GM11168 (cell line): ENCODE data around the gene COL6A1.

Experiments used
- in situ Hi-C: fragments of 300-500 bp; cut with MboI; formaldehyde crosslinking; loops from one replicate; pipeline ENCODE4 v1.12.0; 2022; ENCODE audit warnings: low sequenced_read_pairs; ENCODE audit not compliant: unreplicated experiment

Gene COL6A1

DNA sequence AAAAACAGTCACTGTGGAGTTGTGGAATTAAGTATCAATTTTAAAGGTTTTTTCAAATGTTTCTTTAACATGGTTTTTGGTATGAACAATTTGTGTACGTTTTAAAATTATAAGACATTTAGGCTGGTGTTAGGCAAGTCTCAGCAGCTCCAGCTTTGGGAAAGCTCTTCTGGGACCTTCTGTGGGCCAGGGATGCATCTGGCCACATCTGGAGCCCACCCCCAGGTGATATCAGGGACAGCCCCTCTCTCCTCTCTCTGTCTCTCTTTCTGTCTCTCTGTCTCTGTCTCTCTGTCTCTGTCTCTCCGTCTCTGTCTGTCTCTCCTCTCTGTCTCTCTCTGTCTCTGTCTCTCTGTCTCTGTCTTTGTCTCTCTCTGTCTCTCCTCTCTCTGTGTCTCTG, 1.3 kb upstream of the COL6A1 start:
- in situ Hi-C loops, result no loop called here

DNA sequence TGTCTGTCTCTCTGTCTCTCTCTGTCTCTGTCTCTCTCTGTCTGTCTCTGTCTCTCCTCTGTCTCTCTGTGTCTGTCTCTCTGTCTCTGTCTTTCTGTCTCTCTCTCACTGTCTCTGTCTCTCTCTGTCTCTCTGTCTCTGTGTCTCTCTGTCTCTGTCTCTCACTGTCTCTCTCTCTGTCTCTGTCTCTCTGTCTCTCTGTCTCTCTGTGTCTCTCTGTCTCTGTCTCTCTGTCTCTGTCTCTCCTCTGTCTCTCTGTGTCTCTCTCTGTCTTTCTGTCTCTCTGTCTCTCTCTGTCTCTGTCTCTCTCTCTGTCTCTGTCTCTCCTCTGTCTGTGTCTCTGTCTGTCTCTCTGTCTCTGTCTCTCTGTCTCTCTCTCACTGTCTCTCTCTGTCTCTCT, 873 bp upstream of the COL6A1 start:
- in situ Hi-C loops, result no loop called here

DNA sequence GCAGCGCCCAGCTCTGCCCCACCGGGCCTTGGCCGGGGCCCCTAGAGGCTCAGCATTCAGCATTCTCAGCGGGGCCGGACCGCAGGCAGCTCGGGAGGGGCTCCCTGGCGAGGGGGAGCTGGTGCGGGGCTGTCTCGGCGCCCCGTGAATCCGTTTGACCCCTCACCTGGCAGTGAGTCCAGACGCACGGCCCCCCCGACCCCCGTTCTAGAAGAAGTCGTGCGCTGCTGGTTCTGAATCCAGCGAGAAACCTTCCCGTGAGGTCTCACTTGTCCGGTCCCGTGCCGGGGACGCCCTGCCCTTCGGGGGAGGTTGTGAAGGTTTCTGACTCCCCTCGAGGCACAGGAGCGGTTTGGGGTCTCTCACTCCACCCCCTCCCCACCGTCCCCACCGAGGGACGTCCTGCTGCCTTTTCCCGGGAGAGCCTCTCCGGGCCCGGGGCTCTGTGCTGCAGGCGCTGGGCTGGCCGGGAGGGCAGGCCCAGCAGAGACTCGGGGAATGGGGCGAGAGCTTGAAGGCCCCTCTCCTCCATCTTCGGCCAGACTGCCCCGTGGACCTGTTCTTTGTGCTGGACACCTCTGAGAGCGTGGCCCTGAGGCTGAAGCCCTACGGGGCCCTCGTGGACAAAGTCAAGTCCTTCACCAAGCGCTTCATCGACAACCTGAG, 655 bp downstream of the COL6A1 start:
- in situ Hi-C loops, result no loop called here

DNA sequence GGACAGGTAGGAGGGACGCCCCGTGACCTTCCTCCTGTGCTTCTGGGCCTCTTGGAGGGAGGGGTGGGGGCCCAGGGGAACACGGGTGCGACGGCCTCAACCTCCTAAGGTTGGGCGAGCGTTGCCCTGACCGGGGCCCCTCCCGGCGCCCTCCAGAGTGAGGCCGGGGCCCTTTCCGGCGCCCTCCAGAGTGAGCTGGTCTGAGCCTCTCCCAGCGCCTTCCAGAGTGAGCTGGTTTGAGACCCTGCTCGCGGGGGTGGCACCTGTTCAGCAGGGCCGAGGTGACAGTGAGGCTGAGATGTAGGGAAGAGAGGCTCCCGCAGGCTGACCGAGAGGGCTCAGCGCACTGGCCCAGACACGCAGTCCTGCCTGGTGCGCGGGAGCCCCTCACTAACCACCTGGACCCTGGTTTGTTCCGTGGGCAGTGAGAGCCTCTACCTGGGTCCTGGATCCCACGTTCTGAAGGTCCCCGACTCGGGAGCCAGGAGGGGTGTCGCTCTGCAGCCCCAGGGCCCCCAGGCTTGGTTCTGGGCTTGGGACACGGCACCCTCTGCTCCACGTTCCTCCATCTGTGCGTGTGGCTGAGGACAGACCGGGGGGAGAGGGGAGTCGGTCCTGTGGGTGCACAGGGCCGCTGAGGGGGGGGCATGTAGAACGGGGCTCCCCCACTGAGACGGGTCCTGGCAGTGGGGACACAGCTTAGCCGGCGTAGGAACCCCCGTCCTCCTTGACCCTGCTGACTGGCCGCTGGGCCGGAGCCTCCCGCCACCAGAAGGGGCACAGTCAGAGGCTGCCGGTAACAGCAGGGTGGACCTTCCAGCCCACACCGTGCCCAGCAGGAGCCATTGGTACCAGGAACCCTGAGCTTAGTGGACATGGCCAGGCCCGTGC, 1.4 kb downstream of the COL6A1 start:
- in situ Hi-C loops, result no loop called here

DNA sequence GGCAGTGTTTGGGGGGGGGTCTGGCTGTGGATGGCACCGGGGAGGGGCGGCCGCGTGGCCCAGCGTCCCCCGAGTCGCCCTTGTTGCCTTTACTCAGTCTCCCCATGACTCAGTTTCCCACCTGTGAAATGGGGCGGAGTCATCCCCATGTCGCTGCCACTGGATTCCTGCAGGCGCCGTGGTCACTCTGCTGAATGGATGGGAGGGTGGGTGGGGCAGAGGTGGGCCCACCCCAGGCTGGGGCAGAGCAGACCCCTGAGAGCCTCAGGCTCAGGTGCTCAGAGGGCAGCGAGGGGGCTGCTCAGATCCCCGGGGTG, 2.0 kb downstream of the COL6A1 start:
- in situ Hi-C loops, result no loop called here

DNA sequence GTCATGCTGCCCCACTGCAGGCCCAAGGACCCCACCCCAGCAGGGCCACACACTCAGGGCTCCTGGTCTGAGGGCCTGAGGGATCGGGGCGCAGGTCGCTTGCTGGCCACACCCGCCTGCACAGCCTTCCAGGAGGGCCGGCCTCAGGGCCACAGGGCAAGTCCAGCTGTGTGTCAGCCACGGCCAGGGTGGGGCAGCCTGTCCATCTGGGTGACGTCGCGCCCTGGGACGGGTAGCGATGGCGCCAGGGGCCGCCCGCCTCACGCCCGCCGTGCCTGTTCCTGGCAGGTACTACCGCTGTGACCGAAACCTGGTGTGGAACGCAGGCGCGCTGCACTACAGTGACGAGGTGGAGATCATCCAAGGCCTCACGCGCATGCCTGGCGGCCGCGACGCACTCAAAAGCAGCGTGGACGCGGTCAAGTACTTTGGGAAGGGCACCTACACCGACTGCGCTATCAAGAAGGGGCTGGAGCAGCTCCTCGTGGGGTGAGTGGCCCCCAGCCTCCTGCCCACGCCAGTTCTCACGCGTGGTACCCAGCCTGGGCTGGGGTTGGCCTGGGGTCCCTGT, 2.5 kb downstream of the COL6A1 start:
- in situ Hi-C loops, result no loop called here

DNA sequence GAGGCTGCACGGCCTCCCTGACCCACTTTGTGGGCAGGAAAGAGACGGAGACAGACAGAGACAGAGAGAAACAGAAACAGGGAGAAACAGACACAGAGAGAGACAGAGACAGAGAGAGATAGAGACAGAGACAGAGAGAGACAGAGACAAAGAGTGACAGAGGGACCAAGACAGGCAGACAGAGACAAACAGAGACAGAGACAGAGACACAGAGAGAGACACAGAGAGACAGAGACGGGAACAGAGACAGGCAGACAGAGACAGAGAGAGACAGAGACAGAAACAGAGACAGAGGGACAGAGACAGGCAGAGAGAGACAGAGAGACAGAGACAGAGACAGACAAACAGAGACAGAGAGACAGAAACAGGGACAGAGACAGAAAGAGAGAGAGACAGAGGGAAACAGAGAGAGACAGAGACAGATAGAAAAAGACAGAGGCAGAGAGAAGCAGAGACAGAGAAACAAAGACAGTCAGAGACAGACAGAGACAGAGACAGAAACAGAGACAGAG, 3.1 kb downstream of the COL6A1 start:
- in situ Hi-C loops, result no loop called here

DNA sequence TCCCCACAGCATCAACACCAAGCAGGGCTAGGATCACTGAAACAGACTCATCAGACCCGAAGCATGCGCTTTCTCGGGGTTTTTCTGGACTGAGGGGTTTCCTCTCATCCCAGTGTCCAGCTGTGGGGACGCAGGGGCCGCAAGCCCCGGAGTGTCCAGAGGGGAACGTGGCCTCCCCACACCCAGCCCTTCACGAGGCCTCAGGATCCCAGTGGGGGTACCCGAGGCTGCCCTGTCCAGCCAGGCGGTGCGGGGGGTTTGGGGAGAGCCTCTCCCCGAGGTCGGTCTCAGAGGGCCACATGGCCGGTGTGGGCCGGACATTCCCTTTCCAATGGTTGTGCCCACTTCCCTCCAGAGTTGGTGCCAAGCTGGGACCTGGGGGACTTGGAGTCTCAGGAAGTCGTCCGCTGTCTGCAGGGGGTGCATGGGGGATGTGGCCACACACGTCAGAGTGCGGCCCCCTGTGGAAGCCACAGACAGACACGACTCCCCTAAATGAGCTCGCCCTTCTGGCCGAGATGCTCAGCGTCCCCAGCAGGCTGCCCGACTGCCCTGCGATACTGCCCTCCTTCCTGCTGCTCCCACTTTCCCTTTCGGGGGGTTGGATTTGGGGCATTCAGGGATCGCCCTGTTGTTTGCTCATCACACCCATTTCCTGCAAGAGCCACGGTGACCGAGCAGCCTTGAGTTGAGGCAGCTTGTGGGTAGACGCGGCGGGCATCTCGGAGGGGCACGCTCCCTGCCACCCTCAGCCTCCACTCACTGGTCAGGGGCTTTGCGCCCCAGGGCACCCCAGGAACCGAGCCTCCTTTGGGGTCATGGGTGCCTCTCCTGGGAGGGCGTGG, 4.1 kb downstream of the COL6A1 start:
- in situ Hi-C loops, result no loop called here

DNA sequence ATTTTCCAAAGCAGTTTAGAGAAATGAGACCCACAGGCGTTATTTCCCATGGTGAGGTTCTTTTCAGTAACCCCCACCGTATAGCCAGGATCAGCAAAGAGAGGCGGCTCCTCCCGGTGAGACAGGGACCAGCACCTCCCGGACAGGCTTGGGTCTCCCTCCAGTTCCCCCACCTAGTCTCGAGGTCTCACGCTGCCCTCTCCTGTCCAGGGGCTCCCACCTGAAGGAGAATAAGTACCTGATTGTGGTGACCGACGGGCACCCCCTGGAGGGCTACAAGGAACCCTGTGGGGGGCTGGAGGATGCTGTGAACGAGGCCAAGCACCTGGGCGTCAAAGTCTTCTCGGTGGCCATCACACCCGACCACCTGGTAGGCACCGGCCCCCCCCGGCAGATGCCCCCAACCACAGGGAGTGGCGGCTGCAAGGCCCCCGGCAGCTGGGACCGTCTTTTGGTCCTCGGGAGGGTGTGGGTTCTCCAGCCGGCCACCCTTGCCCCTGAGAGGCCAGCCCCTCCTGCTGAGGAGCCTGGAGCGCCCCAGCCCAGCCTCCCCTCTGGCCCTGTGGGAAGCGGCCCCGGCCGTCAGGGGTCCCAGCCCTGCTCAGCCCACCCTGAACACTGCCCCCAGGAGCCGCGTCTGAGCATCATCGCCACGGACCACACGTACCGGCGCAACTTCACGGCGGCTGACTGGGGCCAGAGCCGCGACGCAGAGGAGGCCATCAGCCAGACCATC, 4.9 kb downstream of the COL6A1 start:
- in situ Hi-C loops, result no loop called here

DNA sequence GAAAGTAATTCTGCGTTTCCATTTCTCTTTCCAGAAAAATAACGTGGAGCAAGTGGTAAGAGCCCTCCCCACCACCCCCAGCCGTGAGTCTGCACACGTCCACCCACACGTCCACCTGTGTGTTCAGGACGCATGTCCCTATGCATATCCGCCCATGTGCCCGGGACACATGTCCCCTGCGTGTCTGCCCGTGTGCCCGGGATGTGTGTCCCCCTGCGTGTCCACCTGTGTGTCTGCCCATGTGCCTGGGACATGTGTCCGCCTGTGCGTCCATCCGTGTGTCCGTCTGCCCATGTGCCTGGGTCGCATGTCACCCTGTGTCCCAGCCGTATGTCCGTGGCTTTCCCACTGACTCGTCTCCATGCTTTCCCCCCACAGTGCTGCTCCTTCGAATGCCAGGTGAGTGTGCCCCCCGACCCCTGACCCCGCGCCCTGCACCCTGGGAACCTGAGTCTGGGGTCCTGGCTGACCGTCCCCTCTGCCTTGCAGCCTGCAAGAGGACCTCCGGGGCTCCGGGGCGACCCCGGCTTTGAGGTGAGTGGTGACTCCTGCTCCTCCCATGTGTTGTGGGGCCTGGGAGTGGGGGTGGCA, 5.6 kb downstream of the COL6A1 start:
- in situ Hi-C loops, result no loop called here

DNA sequence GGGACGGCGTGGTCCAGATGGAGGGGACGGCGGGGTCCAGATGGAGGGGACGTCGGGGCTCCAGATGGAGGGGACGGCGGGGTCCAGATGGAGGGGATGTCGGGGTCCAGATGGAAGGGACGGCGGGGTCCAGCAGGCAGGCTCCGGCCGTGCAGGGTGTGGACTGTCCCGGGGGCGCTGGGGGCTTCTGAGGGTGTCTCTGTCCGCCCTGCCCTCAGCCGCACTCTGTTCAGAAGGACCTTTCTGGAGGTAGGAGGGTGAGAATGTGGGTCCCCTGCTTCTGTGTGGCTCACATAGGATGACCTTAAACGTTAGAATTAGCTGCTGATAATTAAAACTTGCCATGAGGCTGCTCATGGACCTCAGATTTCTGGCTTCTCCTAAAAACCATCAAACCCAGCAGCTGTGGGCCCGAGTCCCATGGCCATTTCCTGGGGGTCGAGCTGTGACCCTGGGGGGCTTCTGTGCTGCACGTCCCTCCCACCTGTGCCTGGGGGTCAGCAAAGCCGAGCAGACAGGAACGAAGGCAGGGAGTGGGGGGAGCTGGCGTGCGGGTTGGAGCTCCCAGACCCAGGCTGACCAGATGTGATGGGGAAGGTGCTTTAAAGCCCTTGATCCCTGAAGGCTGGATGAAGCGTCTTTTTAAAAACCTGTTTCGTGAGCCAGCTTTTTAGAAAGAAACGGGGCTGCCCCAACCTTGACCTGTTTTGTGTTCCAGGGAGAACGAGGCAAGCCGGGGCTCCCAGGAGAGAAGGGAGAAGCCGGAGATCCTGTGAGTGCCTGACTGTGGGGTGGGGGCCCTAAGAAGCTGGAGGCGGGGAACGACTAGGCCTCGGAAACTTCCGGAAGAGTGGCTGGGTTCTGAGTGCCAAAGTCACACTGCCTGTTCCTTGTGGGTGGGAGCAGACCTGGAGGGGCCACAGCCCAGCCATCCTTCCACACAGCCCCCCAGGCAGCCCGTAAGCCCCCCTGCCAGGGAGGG, 7.1 kb downstream of the COL6A1 start:
- in situ Hi-C loops, result no loop called here

DNA sequence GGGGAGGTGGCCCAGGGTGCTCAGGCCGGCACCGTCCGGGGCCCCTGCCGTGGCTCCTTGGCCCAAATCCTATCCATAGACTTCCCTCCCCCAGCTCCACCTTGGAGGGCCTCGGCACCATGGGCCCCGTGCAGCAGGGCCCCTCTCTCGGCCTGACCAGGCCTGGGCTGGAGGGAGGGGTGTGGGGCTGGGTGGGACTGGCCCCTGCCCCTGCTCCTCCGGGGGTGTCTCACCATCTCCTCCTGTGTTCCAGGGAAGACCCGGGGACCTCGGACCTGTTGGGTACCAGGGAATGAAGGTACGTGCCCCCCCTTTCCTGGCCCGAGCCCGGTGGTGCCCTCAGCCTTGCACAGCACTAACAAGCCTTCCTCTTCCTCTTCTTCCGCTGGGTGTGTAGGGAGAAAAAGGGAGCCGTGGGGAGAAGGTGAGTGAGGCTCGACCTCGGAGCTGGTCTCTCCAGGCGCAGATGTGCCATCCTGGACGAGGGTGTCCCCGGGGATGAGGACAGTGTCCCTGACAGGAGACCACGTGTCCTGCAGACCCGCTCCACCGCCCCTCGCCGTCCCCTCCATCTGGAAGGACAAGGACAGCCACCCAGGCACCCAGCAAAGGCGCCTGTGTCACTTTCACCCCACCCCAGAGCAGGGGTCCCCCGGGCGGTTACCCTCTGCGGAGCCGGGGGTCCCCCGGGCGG, 7.9 kb downstream of the COL6A1 start:
- in situ Hi-C loops, result no loop called here

DNA sequence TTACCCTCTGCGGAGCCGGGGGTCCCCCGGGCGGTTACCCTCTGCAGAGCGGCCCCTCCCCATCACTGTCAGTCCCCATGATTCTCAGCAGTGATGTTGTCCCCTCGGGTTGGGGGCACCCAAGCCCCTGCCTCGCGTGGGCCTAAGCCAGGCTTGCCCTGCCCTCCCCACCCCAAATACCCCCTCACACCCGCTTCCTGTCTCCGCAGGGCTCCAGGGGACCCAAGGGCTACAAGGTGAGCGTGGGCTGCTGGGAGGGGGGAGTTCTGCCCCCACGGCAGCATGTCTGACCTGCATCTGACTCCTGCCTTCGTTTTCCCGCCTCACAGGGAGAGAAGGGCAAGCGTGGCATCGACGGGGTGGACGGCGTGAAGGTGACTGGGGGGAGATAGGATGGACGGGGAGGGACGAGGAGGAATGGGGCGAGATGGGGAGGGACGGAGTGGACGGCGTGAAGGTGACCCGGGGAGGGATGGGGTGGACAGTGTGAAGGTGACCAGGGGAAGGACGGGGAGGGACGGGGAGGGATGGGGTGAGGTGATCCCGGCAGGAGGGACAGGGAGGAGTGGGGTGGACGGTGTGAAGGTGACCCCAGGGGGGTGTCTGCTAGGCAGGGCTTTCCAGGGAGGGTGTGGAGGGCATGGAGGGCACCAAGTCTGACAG, 8.6 kb downstream of the COL6A1 start:
- in situ Hi-C loops, result no loop called here

DNA sequence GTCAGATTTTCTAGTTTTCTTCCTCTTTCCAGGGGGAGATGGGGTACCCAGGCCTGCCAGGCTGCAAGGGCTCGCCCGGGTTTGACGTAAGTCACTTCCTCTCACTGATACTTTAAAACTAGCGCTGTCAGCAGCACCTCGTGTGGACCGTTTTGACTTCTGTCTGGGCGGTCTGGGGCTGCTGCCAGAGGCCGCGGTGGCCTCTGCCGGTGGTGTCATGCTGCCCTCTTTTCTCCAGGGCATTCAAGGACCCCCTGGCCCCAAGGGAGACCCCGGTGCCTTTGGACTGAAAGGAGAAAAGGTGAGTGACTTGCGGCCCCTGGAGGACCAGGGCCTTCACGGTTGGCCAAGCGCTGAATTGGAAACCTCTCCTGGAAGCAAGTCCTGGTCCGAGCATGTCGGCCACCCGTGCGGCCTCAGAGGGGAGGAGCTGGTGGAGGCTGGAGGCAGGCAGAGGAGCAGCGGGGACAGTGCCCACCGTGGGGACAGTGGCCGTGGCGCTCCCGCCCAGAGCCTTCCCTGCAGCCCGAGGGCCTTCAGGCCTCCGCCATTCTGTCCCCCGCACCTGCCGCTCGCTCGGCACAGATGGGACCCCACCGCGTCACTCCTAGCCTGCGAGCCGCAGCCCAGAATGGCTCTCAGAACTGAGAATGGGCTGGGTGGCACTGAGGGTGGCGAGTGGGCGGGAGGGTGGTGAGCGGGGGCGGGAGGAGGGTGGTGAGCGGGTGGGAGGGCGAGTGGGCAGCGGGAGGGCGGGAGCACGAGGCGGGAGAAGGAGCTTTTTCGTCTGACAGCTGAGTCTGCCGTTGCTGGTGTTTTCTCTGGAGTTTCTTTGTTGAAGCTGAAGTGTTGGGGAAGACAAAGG, 9.4 kb downstream of the COL6A1 start:
- in situ Hi-C loops, result no loop called here

DNA sequence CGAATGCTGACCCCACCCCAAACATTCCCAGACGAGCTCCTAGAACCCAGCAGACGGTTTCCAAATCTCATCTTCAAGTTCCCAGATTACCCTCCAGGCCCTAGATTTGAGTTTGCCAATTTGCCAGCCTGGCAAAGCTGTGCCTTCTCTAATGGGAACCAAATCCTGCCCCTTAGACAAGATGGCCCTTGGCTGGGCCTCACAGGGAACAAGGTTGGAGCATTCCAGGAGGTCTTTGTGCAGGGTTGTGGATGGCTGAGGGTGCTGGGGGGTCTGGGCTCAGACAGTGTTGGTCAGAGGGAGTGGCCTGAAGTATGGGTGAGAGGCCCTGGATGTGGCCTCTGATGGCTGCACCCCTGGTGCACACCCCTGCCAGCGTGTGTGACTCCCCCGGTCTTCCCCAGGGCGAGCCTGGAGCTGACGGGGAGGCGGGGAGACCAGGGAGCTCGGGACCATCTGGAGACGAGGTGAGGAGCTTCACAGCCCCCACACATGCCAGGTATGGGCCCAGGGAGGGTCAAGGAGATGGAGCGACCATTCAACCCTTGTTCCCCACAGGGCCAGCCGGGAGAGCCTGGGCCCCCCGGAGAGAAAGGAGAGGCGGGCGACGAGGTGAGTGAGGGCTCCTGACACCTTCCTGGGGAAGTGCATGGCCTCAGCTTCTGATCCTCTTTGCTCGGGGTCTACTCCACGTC, 10.2 kb downstream of the COL6A1 start:
- in situ Hi-C loops, result no loop called here
